HG02870 (cell line): ENCODE results near the gene PNPLA7.
"Not testable (repeated sequence)": the region's sequence is repeated elsewhere in the genome, so short reads cannot be mapped to it uniquely, and the experiment has no call there.

Experiments
- ATAC-seq: cut with Tn5 transposase; IDR thresholded peaks from one replicate; pipeline ENCODE4 v1.9.1; 2021; ENCODE audit warnings: mild to moderate bottlenecking, moderate library complexity; ENCODE audit not compliant: unreplicated experiment

PNPLA7 gene

DNA sequence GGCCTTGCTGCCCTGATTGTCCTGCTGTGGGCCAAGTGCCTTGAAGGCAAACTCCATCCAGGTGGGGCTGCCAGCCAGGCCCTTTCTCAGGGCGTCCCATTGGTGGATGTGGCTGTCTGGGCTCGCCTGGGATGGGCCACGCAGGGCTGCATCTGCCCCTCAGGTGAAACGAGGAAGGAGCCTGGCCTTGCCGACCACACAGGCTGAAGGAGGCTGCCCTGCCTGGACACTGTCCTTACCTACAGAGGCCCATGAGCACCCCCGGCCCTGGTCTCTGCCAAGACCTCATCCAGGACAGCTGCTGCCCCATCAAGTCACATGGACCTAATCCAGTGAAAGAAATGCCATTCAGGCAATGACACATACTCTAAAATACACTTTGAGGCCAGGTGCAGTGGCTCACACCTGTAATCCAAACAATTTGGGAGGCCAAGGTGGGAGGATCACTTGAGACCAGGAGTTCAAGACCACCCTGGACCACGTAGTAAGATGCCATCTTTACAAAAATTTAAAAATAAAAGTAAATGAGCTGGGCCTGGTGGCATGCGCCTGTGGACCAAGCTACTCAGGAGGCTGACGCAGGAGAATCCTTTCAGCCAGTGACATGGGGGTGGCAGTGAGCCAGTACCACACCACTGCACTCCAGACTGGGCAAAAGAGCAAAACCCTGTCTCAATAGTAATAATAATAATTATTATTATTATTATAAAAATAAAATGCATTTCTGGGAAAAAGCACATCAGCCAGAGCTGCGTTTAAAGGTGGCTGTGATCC, 33.9 kb downstream of the PNPLA7 start:
- ATAC-seq: no peak

DNA sequence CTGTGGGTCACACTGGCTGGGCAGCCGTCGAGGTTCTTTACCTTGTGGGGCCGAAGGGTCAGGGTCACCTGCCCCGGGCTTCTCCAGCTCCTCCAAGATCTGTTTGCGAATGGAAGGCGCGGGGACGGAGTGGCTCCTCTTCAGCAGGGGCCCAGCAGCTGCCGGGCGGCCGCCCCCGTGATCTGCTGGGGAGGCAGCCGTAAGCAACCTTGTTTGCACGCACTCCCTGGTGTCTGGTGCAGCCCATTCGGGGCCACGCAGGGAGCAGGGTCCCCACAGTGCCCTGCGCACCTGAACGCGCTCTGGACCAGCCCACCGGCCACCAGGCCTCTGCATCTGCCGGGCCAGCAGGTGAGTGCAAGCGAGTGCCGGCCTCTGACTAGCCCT, 34.9 kb downstream of the PNPLA7 start:
- ATAC-seq: no peak

DNA sequence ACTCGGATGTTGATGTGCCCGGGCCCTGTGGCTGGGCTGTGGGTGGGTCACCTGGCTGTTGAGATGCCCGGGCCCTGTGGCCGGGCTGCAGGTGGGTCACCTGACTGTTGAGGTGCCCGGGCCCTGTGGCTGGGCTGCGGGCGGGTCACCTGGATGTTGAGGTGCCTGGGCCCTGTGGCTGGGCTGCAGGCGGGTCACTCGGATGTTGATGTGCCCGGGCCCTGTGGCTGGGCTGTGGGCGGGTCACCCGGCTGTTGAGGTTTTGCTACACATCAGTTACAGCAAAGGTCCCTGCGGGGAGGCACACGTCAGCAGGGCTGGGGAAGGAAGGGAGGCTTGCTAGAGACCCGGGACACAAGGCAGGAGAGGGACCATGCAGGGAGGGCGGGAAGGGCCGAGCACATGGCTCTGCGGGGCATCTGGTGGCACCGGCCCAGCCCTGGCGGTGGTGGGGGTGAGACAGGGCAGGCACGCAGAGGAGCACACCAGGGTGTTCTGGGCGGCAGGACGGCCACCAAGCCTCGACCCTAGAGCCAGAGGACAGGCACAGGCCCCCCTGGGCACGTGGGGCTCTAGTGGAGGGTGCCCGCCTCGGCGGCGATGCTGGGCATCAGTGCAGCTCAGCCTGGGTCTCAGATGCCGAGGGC, 35.4 kb downstream of the PNPLA7 start:
- no peak for ATAC-seq

DNA sequence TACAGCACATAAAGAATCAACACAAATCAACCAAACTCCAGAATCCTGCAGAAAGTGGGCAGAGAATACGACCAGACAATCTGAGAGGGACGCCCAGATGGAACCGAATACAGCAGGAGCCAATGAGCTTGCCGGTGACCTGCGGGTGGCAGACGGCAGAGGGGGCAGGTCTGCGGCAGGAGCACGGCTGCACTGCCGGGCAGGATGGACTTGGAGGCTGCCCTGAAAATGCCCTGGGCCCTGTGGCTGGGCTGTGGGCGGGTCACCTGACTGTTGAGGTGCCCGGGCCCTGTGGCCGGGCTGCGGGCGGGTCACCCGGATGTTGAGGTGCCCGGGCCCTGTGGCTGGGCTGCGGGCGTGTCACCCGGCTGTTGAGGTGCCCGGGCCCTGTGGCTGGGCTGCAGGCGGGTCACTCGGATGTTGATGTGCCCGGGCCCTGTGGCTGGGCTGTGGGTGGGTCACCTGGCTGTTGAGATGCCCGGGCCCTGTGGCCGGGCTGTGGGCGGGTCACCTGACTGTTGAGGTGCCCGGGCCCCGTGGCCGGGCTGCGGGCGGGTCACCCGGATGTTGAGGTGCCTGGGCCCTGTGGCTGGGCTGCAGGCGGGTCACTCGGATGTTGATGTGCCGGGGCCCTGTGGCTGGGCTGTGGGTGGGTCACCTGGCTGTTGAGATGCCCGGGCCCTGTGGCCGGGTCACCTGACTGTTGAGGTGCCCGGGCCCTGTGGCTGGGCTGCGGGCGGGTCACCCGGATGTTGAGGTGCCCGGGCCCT, 36.2 kb downstream of the PNPLA7 start:
- ATAC-seq: not testable (repeated sequence)

DNA sequence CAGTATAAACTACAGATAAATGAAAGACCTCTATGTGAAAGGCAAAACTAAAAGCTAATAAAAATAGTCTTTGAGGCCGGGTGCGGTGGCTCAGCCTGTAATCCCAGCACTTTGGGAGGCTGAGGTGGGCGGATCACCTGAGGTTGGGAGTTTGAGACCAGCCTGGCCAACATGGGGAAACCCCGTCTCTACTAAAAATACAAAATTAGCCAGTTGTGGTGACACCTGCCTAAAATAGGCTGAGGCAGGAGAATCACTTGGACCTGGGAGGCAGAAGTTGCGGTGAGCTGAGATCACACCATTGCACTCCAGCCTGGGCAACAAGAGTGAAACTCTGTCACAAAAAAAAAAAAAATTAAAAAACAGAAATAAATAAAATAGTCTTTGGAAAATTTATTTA, 37.1 kb downstream of the PNPLA7 start:
- ATAC-seq: not testable (repeated sequence)

- ATAC-seq: no peak
Observed at GRCh38 chr9:137511758-137512463, 38.3 kb downstream of the PNPLA7 start.

GRCh38 chr9:137511126-137511525, 39.1 kb downstream of the PNPLA7 start:
- ATAC-seq: not testable (repeated sequence)

- ATAC-seq: no peak
Observed at GRCh38 chr9:137509198-137509597, 41.0 kb downstream of the PNPLA7 start.

DNA sequence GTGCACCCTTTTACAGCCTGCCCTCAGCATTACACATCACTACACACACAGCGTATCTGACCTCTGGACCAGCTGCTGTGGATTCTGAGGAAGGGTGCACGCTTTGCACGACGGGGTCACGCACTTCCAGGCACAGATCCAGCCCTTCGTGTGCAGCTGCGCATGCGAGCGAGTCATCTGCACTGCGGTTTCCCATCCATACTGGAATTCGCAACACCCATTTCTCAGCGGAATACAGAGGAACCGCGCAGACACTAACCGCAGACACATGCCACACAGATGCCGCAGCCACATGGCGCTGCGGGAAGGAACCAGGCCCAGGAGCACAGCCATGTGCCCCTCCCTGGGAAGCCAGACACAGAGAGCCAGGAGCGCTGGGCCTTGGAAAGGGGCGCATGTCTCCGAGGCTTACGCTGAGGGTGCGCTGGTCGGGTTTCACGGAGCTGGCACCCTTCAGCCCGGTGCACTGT, 43.5 kb downstream of the PNPLA7 start:
- no peak for ATAC-seq

- no peak for ATAC-seq
Observed at GRCh38 chr9:137506274-137506673, 43.9 kb downstream of the PNPLA7 start.

DNA sequence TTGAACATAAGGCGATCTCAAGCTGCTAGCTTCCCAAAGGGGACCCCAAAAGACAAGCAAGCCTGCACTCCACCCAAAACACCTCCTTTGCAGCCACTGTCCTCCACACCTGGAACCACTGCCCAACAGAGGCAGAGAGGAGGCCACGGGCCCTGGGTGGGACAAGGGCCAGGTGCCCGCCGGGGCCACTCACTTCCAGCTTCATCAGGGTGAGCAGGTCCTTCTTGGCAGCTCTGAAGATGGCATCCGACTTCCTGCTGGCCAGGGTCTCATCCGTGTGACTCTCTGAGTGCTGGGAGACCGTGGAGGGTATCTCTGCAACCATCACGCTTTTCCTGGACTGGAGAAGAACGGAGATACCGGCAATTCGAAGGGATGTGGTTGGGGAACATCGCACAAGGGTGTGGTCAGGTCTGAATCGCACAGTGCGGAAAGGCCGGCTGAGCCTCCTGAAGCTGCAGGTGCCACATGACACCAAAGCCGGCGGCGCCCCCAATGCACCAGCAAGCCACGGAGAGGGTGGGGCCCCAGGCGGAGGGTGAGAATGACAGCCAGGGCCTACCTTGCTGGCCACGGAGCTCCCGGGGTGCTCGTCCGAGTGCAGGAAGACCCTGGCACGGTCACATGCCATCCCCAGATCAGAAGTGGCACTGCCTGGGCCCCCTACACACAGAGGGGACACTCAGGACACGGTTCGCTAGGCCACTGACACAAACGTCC, 44.6 kb downstream of the PNPLA7 start:
- ATAC-seq: no peak

- no peak for ATAC-seq
Observed at GRCh38 chr9:137504432-137504777, 45.8 kb downstream of the PNPLA7 start.

GRCh38 chr9:137502008-137502911, 47.9 kb downstream of the PNPLA7 start:
- ATAC-seq: no peak

- ATAC-seq: no peak
Observed at GRCh38 chr9:137501457-137501856, 48.7 kb downstream of the PNPLA7 start.

- no peak for ATAC-seq
Observed at GRCh38 chr9:137500666-137501397, 49.4 kb downstream of the PNPLA7 start.

DNA sequence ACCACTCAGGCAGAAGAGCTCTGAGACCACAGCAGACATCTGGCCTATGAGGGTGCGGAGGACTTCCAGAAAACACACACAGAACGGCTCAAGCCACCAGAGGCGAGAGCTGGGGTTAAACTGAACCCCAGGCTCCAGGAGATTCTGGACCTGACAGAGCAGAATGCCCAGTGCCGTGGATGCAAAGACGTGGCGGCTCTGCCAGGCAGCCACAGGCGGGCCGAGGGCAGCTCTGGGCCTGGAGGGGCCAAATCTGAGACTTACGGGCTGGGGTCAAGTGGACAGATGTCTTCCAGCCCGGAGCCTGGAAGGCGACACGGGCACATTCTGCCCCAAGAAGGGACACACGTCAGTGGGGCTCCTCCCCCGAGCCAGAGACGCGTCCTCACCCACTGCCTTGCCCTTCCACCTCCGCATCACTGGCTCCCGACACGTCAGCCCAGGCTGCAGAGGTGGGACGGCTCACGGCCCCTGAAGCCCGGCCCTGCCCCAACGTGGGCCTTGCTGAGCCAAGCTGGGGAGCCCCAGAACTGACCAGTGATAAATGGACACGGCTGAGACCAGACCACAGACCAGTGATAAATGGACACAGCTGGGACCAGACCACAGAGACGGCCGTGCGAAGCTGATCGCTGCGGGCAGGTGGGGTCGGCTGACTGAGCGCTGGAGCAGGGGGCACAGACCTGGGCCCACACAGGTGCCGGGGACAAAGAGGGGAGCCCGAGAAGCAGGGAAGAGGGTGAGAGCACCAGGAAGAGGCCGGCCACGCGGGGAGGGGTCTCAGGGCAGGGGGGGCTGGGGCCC, 50.1 kb downstream of the PNPLA7 start:
- no peak for ATAC-seq

- ATAC-seq: no peak
Observed at GRCh38 chr9:137499416-137499815, 50.8 kb downstream of the PNPLA7 start.

DNA sequence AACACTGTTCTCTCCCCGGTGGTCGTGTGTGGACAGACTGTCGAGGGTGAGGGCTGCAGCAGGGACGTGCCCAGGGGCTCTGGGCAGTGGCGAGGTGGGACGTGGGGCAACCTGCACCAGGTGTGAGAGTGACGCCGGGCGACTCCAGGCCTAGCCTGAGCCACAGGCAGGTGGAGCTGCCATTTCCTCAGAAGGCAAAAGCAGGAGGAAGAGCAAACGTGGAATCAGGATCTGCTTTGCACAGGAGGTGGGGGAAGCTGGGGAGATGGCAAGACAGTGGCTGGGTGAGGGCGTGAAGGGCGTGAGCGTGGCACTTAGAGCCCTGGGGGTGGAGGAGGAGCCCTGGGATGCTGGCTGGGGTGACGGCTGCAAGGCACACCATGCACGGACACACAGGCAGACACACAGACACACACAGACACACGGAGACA, 51.5 kb downstream of the PNPLA7 start:
- ATAC-seq: no peak
